D341Med (cell line): ENCODE measurements around the gene ZNF462.
"Not testable (repeated sequence)": the region's sequence is repeated elsewhere in the genome, so short reads cannot be mapped to it uniquely, and the experiment has no call there.

Experiments
- DNase-seq: peaks from one replicate; pipeline ENCODE4 v3.0.0; 2012; ENCODE audit warnings: low spot score

ZNF462 gene, protein sequence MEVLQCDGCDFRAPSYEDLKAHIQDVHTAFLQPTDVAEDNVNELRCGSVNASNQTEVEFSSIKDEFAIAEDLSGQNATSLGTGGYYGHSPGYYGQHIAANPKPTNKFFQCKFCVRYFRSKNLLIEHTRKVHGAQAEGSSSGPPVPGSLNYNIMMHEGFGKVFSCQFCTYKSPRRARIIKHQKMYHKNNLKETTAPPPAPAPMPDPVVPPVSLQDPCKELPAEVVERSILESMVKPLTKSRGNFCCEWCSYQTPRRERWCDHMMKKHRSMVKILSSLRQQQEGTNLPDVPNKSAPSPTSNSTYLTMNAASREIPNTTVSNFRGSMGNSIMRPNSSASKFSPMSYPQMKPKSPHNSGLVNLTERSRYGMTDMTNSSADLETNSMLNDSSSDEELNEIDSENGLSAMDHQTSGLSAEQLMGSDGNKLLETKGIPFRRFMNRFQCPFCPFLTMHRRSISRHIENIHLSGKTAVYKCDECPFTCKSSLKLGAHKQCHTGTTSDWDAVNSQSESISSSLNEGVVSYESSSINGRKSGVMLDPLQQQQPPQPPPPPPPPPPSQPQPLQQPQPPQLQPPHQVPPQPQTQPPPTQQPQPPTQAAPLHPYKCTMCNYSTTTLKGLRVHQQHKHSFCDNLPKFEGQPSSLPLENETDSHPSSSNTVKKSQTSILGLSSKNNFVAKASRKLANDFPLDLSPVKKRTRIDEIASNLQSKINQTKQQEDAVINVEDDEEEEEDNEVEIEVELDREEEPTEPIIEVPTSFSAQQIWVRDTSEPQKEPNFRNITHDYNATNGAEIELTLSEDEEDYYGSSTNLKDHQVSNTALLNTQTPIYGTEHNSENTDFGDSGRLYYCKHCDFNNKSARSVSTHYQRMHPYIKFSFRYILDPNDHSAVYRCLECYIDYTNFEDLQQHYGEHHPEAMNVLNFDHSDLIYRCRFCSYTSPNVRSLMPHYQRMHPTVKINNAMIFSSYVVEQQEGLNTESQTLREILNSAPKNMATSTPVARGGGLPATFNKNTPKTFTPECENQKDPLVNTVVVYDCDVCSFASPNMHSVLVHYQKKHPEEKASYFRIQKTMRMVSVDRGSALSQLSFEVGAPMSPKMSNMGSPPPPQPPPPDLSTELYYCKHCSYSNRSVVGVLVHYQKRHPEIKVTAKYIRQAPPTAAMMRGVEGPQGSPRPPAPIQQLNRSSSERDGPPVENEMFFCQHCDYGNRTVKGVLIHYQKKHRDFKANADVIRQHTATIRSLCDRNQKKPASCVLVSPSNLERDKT (N-terminal part only)

DNA sequence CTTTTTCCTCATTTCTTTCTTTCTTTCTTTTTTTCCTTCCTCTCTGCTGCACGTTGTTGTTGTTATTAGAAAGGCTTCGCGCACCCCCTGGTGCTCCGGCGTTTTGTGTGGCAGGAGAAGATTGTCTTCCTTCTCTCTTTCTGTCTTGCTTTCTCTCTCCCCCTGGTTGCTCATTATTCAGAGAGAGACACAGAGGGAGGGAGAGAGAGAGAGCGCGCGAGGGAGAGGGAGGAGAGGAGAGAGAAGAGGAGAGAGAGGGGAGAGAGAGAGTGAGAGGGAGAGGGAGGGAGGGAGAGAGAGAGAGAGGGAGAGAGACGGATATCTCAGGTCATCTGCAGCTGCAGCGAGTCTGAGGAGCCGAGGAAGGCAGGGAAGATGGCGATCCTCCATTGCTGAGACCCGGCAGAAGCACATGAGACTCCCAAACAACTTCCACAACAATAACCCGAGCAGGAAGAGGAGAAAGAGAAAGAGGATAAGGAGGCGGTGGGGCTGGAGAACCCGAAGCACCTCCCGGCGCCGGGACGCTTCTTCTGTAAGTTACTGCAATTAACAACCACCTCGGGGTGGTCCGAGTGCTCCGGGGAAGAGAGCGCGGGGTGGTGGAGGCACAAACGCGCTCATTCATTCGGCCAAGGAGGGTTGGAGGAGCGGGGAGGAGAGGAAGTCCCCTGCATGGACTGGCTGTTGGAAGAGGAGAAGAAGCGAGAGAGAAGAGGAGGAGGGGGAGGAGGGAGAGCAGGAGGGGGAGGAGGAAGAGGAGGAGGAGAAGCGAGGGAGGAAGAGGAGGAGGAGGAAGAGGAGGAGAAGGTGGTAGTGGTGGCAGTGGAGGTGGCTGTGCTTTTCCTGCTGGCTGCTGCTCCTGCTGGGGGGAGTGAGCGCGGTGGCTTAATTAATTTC lies at the start of gene ZNF462:
TSS of gene ZNF462 (plus strand) at position 346 of the 900 bp plus-strand sequence. CDS start 60,218 bp downstream, outside the sequence.
- DNase-seq: no peak

DNA sequence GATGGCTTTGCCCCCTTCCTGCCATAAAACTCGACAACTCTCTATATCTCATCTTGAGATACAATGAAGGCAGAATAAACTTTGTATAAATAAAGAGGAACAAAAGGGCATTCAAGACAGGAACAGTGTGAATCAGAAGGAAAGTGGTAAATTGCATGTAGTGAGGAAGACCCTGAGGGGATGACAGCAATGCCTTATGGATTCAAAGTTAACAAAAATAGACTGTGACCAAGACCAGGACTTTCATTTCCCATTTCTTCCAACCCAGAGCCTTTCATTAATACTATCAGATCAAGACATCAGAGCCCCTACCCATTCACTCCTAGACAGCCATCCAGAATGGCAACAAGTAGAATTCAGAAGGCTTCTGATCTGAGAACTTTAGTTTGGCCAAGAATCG lies 46.4 kb upstream of the ZNF462 start:
- DNase-seq: no peak

DNA sequence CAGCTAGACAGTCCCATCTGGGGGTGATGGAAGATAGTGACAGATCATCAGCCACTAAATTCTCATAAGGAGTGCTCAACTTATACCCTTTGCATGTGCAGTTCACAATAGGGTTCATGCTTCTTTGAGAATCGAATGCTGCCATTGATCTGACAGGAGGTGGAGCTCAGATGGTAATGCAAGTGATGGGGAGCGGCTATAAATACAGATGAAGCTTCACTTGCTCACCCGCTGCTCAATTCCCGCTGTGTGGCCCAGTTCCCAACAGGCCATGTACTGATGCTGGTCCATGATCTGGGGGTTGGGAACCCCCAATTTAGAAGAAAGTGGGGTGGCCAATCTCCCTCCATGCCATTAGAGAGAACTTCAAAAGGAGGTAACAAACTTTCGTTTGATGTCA lies 44.9 kb upstream of the ZNF462 start:
- DNase-seq: no peak

- no peak for DNase-seq
These were observed 42.1 kb upstream of the ZNF462 start for GRCh38 chr9:106820866-106821265.

DNA sequence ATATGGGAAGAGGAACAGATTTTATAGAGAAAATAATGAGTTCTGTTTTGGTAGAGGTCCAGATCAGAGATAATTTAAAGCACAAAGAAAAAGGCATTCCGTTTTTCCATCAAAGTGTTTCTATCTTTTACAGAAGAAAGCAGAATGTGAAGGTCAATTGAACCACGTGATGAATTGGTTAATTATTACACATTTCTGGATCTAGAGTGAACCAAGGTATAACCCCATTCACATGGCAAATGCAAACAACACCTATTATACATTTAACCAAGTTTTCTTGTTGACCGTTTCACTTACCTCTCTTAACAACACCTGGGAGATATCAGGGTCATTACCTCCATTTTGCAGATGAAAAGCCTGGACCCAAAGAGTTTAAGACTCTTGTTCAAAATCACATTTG lies 34.9 kb upstream of the ZNF462 start:
- no peak for DNase-seq

DNA sequence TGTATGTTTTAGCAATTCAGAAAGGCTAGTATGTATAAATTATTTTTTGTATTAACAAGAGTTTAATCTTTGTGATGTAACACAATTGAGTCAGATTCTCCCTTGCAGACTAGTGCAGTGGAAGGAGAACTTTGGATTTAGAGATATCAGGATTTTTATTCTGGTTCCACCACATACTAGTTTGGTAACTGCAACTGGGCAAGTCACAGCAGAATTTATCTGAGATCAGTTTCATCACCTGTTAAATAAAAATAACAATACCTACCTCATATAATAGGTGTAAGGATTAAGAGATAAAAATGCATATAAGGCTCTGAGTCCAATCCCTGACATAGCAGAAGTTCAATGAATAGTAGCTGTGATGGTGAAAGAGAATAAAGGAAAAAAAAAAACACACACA lies 34.0 kb upstream of the ZNF462 start:
- no peak for DNase-seq

GRCh38 chr9:106829666-106830408 lies 33.1 kb upstream of the ZNF462 start:
- no peak for DNase-seq

DNA sequence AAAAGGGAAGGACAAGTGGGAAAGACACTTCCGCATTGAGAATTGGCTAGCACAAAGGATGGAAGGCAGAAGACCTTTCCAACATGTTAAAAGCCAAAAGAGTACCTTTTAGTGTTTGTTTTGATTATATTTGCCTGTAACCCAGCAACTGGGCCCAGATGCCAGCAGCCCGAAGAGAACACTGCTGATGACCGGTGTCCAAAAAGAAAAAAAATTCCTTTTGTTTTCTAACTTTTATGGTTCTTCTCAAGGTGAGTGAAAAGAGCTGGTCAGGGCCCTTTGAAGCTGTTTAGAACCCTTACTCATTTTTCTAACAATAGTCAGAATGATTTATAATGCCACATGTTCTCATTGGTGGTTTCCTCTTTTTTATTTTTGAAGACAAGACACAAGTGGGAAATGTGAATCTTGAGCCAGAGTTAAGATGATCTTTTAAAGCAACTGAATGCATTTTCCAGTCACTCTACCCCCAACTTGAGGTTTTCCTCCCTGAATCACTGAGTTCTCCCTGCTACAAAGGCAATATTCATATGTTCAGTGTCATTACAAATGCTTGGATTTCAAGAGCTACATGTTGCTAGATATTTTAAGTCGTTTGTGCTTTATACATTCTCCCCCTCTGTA lies 32.3 kb upstream of the ZNF462 start:
- DNase-seq: no peak

DNA sequence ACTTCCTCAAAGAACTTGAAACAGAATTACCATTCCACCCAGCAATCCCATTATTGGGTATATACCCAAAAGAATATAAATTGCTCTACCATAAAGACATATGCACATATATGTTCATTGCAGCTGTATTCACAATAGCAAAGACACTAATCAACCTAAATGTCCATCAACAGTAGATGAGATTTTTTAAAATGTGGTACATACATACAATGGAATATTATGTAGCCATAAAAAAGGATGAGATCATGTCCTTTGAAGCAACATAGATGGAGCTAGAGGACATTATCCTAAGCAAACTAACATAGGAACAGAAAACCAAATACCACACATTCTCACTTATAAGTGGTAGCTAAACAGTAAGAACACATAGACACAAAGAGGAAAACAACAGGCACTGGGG lies 28.1 kb upstream of the ZNF462 start:
- DNase-seq: no peak

DNA sequence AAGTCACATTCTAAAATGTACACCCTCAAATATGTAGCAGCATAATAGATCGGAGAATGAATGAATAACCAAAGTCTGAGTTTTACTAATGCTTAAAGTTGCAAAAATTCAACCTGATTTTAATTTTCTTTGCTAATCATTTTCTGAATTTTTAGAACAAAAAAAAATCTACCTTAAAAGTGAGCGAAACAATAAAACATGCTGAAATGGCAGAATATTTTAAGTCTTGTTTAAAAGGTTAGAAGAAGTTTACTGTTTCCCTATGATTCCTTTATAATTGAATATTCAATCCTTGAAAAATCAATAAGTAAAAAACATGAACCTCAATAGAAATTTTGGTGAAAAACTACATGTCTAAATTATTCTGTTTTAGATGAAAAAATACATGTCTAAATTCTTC lies 27.1 kb upstream of the ZNF462 start:
- no peak for DNase-seq

- DNase-seq: no peak
These were observed 19.6 kb upstream of the ZNF462 start for GRCh38 chr9:106843371-106843770.

GRCh38 chr9:106846307-106846706 lies 16.7 kb upstream of the ZNF462 start:
- DNase-seq: no peak

DNA sequence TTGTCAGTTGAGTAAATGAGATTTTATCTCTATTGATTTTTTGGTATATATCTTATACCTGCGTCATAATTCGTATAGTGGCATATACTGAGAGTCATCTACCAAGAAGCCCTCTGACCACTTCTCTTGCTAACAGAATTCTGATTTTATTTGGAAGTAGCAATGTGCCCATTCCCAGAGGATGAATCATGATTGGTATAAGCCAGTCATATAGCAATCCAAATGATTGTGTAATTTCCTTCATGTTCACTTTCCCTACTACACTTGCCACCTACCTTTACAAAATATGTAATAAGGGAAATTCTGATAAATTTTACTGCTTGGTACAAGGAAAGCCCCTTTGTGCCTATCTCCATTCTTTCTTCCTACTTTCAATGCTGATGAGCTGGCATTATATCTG lies 16.1 kb upstream of the ZNF462 start:
- DNase-seq: no peak

DNA sequence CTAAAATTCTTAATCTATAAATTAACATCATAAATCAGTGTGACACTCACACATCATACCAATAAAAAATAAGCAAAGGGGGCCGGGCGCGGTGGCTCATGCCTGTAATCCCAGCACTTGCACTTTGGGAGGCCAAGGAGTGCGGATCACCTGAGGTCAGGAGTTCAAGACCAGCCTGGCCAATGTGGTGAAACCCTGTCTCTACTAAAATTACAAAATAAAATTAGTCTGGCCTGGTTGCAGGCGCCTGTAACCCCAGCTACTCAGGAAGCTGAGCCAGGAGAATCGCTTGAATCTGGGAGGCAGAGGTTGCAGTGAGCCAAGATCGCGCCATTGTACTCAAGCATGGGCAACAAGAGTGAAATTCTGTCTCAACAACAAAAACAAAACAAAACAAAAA lies 11.3 kb upstream of the ZNF462 start:
- not testable (repeated sequence) for DNase-seq

DNA sequence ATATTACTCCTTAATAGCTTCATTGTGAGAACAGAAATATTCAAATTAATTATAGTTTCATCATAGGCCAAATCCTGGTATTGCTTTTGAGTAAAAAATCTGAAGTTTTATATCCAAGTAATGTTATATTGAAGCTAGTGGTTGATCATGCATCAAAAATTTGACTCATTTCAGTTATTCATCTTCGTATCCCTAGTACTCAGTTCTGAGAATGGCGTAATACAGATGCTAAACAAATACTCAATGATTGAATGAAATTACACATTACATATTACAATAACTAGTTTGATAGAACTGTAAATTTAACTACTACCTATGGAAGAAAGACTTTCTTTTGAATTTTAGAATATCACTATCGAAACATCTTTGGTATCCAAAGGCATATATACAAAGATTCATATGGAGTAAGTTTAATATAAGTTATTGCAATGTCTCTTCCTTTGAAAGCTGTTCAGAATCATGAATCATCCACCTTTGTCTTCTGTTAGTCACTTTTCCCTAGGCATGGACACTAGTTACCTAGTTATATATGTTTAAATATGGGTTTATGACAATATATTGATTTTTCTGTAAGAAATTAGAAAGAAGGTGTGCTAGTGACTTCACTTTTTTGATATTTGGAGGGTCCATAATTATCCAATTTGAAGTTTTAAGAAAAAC lies 5.0 kb upstream of the ZNF462 start:
- no peak for DNase-seq

DNA sequence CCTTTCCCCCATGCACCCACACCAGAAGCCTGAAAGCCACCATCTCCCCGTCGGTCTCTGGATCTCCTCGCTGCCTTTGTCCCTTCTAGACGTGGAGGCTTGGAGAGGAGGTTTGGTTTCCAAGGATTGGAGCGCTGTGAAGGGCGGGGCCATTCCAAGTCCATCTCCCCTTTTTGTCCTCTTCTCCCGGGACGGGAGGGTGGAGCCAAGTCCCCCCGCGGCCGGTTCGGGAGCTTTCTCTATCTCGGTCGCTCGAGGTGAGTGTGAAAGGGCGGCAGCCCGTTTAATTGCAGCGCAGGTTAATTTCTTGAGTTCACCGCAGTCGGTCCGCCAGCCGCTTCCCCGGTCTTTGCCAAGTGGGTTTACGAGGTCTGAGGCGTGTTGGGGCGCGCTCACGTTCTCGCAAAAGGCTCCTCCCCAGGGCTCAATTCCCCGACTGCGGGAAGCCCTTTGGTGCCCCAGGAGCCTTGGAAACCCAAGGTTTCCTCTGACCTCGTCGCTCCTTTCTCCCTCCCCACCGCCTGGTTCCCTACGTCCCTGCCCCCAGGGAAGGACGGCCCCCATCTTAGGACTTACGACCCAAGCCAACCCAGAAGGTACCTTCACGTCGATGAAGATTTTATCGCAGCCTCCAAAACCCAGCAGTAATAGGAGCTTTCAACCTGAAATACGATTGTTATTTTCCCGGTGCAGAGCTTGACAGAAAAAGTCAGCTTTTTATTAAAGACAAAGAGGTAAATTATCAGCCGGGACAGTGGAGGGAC lies 2.8 kb upstream of the ZNF462 start:
- peak; percentile 75 for DNase-seq

GRCh38 chr9:106860721-106861639 lies 2.0 kb upstream of the ZNF462 start:
- DNase-seq: peak; percentile 66

GRCh38 chr9:106861640-106862109 lies 1.3 kb upstream of the ZNF462 start:
- no peak for DNase-seq
